ENCODE measurements around the gene PRR9.

DNA sequence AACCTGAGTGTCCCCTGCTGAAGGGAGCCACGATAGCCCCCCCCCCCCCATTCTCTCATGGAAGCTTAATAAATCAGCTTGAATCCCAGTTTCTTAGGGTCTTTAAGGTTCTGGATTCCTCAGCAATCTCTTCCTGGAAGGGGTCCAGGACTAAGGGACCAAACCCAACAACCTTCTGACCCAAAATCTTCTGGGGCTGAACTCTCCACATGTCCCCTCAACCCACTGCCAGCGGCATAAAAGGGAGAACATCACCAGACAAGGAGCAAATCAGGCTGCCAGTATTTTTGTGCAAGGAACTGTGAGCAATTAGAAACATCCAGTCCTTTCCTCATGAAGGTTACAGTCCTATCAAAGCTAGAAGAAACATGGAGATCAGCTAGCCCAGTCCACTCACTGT, 29.4 kb downstream of the PRR9 start:
- TF ChIP-seq, protein P1, sequence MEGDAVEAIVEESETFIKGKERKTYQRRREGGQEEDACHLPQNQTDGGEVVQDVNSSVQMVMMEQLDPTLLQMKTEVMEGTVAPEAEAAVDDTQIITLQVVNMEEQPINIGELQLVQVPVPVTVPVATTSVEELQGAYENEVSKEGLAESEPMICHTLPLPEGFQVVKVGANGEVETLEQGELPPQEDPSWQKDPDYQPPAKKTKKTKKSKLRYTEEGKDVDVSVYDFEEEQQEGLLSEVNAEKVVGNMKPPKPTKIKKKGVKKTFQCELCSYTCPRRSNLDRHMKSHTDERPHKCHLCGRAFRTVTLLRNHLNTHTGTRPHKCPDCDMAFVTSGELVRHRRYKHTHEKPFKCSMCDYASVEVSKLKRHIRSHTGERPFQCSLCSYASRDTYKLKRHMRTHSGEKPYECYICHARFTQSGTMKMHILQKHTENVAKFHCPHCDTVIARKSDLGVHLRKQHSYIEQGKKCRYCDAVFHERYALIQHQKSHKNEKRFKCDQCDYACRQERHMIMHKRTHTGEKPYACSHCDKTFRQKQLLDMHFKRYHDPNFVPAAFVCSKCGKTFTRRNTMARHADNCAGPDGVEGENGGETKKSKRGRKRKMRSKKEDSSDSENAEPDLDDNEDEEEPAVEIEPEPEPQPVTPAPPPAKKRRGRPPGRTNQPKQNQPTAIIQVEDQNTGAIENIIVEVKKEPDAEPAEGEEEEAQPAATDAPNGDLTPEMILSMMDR (conservative IDR thresholded peaks at IDR 0.05 in 1 of 2, IDR thresholded peaks at IDR 0.05 in 1 of 2; ENCODE audit: low read depth in 1 of 2, low read length in 2 of 2) = no peak
- TF ChIP-seq EZH2 (IDR thresholded peaks at IDR 0.05; ENCODE audit: low read length, missing control alignments) = no peak

Data from fibroblast of lung (primary cell).